ENCODE measurements around the gene GRIK4.
"Not testable (repeated sequence)": the region's sequence is repeated elsewhere in the genome, so short reads cannot be mapped to it uniquely, and the experiment has no call there.

GRIK4 gene

DNA sequence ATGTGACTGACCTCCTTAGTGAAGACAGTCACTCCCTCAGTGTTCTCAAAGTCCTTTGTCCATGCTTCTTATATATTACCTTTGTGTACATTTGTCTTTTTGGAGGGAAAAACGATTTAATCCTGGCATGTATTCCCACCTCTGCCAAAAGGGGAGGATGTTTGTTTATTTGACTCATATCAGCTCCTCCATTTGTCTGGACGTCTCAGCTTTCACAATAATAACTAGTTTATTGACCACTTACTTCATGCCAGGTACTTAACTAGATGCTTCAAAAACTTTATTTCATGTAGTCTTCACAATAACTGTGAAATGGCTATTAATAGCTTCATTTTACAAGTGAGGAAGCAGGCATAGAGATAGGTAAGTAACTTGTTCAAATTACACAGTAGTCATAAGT is 517.6 kb downstream of the GRIK4 start:
- no peak for DNase-seq (ENCODE audit: low read depth in 1 of 2, low spot score in 1 of 2)

GRCh38 chr11:121029813-121030445 is 518.4 kb downstream of the GRIK4 start:
- no peak for TF ChIP-seq POLR2AphosphoS5 (IDR thresholded peaks at IDR 0.05; ENCODE audit: low read depth)
- no peak for TF ChIP-seq REST (IDR thresholded peaks at IDR 0.05; ENCODE audit: insufficient replicate concordance, low read depth)
- no peak for TF ChIP-seq GABPA (IDR thresholded peaks at IDR 0.05; ENCODE audit: low read depth)
- TF ChIP-seq SPI1 (IDR thresholded peaks at IDR 0.05; ENCODE audit: borderline replicate concordance, low read depth): no peak
- TF ChIP-seq, protein P1, sequence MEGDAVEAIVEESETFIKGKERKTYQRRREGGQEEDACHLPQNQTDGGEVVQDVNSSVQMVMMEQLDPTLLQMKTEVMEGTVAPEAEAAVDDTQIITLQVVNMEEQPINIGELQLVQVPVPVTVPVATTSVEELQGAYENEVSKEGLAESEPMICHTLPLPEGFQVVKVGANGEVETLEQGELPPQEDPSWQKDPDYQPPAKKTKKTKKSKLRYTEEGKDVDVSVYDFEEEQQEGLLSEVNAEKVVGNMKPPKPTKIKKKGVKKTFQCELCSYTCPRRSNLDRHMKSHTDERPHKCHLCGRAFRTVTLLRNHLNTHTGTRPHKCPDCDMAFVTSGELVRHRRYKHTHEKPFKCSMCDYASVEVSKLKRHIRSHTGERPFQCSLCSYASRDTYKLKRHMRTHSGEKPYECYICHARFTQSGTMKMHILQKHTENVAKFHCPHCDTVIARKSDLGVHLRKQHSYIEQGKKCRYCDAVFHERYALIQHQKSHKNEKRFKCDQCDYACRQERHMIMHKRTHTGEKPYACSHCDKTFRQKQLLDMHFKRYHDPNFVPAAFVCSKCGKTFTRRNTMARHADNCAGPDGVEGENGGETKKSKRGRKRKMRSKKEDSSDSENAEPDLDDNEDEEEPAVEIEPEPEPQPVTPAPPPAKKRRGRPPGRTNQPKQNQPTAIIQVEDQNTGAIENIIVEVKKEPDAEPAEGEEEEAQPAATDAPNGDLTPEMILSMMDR (IDR thresholded peaks at IDR 0.05; ENCODE audit: insufficient read depth, low read length): no peak
- Histone ChIP-seq H3K27ac (replicated peaks) (no peak overlapping the region), H3K4me3 (replicated peaks; ENCODE audit: insufficient read depth, low read length) (no peak overlapping the region), H3K27me3 (ENCODE audit: insufficient read depth, poor library complexity, severe bottlenecking) (no peaks in the 10 kb centered on the region)
- DNase-seq (ENCODE audit: low read depth in 1 of 2, low spot score in 1 of 2): no peak

More for the DNA sequence above, 517.6 kb downstream of the GRIK4 start:
- TF ChIP-seq, protein P1 (IDR thresholded peaks at IDR 0.05; ENCODE audit: insufficient read depth, low read length): no peak
- TF ChIP-seq REST (IDR thresholded peaks at IDR 0.05; ENCODE audit: insufficient replicate concordance, low read depth) (no peak), SPI1 (IDR thresholded peaks at IDR 0.05; ENCODE audit: borderline replicate concordance, low read depth) (no peak), GABPA (IDR thresholded peaks at IDR 0.05; ENCODE audit: low read depth) (no peak), POLR2AphosphoS5 (IDR thresholded peaks at IDR 0.05; ENCODE audit: low read depth) (no peak)
- H3K4me3 ChIP-seq (replicated peaks; ENCODE audit: insufficient read depth, low read length): no peak overlapping the region
- no peaks in the 10 kb centered on the region for H3K27me3 ChIP-seq (ENCODE audit: insufficient read depth, poor library complexity, severe bottlenecking)
- H3K27ac ChIP-seq (replicated peaks): no peak overlapping the region

DNA sequence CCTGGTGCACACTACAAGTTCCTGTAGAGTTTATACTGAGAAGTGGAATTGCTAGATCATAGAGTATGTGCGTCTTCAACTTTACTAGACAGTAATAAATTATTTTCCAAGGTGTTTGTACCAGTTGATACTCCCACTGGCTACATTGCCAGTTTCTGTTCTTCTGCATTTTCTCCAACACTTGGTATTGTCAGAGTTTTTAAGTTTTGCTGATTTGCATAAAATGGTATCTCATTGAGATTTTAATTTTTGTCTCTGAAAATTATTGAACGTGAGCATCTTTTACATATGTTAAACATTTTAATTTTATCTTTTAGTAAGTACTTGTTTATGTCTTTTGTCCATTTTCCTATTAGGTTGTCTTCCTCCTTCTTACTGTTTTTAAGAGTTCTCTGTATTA is 519.6 kb downstream of the GRIK4 start:
- Histone ChIP-seq H3K27ac (replicated peaks) (no peak overlapping the region), H3K4me3 (replicated peaks; ENCODE audit: insufficient read depth, low read length) (no peak overlapping the region), H3K27me3 (ENCODE audit: insufficient read depth, poor library complexity, severe bottlenecking) (no peaks in the 10 kb centered on the region)
- TF ChIP-seq, protein P1 (IDR thresholded peaks at IDR 0.05; ENCODE audit: insufficient read depth, low read length): no peak
- TF ChIP-seq REST (IDR thresholded peaks at IDR 0.05; ENCODE audit: insufficient replicate concordance, low read depth) (no peak), POLR2AphosphoS5 (IDR thresholded peaks at IDR 0.05; ENCODE audit: low read depth) (no peak), GABPA (IDR thresholded peaks at IDR 0.05; ENCODE audit: low read depth) (no peak), SPI1 (IDR thresholded peaks at IDR 0.05; ENCODE audit: borderline replicate concordance, low read depth) (no peak)
- DNase-seq (ENCODE audit: low read depth in 1 of 2, low spot score in 1 of 2): no peak

DNA sequence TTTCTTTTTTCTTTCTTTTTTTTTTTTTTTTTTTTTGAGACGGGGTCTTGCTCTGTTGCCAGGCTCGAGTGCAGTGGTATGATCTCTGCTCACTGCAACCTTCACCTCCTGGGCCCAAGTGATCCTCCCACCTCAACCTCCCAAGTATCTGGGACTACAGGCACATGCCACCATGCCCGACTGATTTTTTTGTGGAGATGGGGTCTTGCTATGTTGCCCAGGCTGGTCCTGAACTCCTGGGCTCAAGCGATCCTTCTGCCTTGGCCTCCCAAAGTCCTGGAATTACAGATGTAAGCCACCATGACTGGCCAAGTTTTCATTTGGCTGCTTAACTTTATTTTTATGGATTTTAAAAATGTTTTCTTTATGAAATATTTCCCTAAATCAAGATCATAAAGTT is 520.1 kb downstream of the GRIK4 start:
- not testable (repeated sequence) for H3K27me3 ChIP-seq (ENCODE audit: insufficient read depth, poor library complexity, severe bottlenecking); H3K4me3 ChIP-seq (replicated peaks; ENCODE audit: insufficient read depth, low read length); DNase-seq (ENCODE audit: low read depth in 1 of 2, low spot score in 1 of 2); H3K27ac ChIP-seq (replicated peaks)
